Measurements from ENCODE around the gene OLFM1.

- TF ChIP-seq POLR2A (IDR thresholded peaks at IDR 0.05; ENCODE audit: low read depth) (no peak), CTCF (IDR thresholded peaks at IDR 0.05) (no peak), POLR2AphosphoS5 (IDR thresholded peaks at IDR 0.05) (no peak)
Measured at GRCh38 chr9:135039266-135039870, 48.1 kb upstream of the OLFM1 start.

Measured in esophagus muscularis mucosa (tissue), 3 donors.